HEK293 (cell line): Measurements from ENCODE around the gene TSR3.

Experiments
- CTCF ChIA-PET: fragments of 350-600 bp; formaldehyde crosslinking; extraction: SDS; loops from one replicate; lab custom pipeline; 2021; ENCODE audit warnings: antibody characterized with exemption; lab: Yijun Ruan, JAX
- POLR2A ChIA-PET: fragments of 300-600 bp; formaldehyde crosslinking; extraction: SDS; loops from one replicate; lab custom pipeline; 2020; ENCODE audit warnings: antibody characterized with exemption, inconsistent platforms; lab: Yijun Ruan, JAX
- H3K27ac ChIP-seq: fragments of 200-500 bp; sonication (Bioruptor generic); 2 replicates; pipeline ENCODE4 v1.5.1; 2014; ENCODE audit warnings: low read depth, low read length, control low read depth, inconsistent platforms; ENCODE audit errors: extremely low read depth
- H3K36me3 ChIP-seq, 2 experiments: fragments of 200-500 bp in 1 of 2; sonication (Bioruptor generic) in 1 of 2; 1 replicate in 1 of 2; 2 replicates in 1 of 2; pipeline ENCODE4 v1.5.1; 2014 to 2017; ENCODE audit warnings: inconsistent platforms in 2 of 2, low read length in 2 of 2; ENCODE audit not compliant: control insufficient read depth in 2 of 2, insufficient read depth in 1 of 2
- H3K4me1 ChIP-seq: fragments of 200-500 bp; sonication (Bioruptor generic); 2 replicates; pipeline ENCODE4 v1.5.1; 2014; ENCODE audit warnings: mild to moderate bottlenecking, low read length, inconsistent platforms; ENCODE audit not compliant: control insufficient read depth, insufficient read depth
- H3K4me3 ChIP-seq: 2 replicates; pipeline ENCODE4 v1.5.1; 2011; ENCODE audit warnings: low read depth, mild to moderate bottlenecking, control low read depth, low read length, moderate library complexity
- H3K9me3 ChIP-seq: fragments of 200-500 bp; sonication (Bioruptor generic); 2 replicates; pipeline ENCODE4 v1.5.1; 2014; ENCODE audit warnings: low read depth, low read length, inconsistent platforms; ENCODE audit not compliant: control insufficient read depth, insufficient read depth
- HOXC10 ChIP-seq: sonication (generic); formaldehyde crosslinking; IDR thresholded peaks from 2 replicates; pipeline ENCODE4 v1.8.1; 2023; ENCODE audit warnings: mild to moderate bottlenecking, missing genetic modification reagents
- KLF7 ChIP-seq: fragments of 450-650 bp; formaldehyde crosslinking; IDR thresholded peaks from 2 replicates; pipeline ENCODE4 v1.5.1; 2016; ENCODE audit warnings: missing biosample characterization, missing genetic modification characterization, borderline replicate concordance
- MZF1 ChIP-seq: fragments of 450-650 bp; formaldehyde crosslinking; IDR thresholded peaks from 2 replicates; pipeline ENCODE4 v1.5.1; 2017; ENCODE audit warnings: missing biosample characterization, missing genetic modification characterization, borderline replicate concordance
- YY1 ChIP-seq: fragments of 450-650 bp; formaldehyde crosslinking; IDR thresholded peaks from 2 replicates; pipeline ENCODE4 v1.5.1; 2018; ENCODE audit warnings: missing biosample characterization, missing genetic modification characterization
- ZNF202 ChIP-seq: fragments of 450-650 bp; formaldehyde crosslinking; IDR thresholded peaks from 2 replicates; pipeline ENCODE4 v1.5.1; 2016; ENCODE audit warnings: missing biosample characterization, missing genetic modification characterization, borderline replicate concordance
- ZNF221 ChIP-seq: fragments of 450-650 bp; formaldehyde crosslinking; IDR thresholded peaks from 2 replicates; pipeline ENCODE4 v1.5.1; 2017; ENCODE audit warnings: missing biosample characterization, missing genetic modification characterization, borderline replicate concordance
- ZNF23 ChIP-seq: fragments of 450-650 bp; formaldehyde crosslinking; IDR thresholded peaks from 2 replicates; pipeline ENCODE4 v1.5.1; 2016; ENCODE audit warnings: missing biosample characterization, missing genetic modification characterization, borderline replicate concordance
- ZNF280D ChIP-seq: fragments of 450-650 bp; formaldehyde crosslinking; IDR thresholded peaks from 2 replicates; pipeline ENCODE4 v1.5.1; 2016; ENCODE audit warnings: missing biosample characterization, missing genetic modification characterization
- ZNF311 ChIP-seq: fragments of 450-650 bp; formaldehyde crosslinking; IDR thresholded peaks from 2 replicates; pipeline ENCODE4 v1.5.1; 2017; ENCODE audit warnings: missing biosample characterization, missing genetic modification characterization, borderline replicate concordance
- ZNF354C ChIP-seq: fragments of 450-650 bp; formaldehyde crosslinking; IDR thresholded peaks from 2 replicates; pipeline ENCODE4 v1.5.1; 2016; ENCODE audit warnings: missing biosample characterization, missing genetic modification characterization, low read depth, borderline replicate concordance
- ZNF37A ChIP-seq: fragments of 450-650 bp; IDR thresholded peaks from 2 replicates; pipeline ENCODE4 v1.5.1; 2018; ENCODE audit warnings: missing biosample characterization, missing genetic modification characterization
- ZNF398 ChIP-seq: fragments of 450-650 bp; formaldehyde crosslinking; IDR thresholded peaks from 2 replicates; pipeline ENCODE4 v1.5.1; 2017; ENCODE audit warnings: missing biosample characterization, missing genetic modification characterization
- ZNF423 ChIP-seq: fragments of 450-650 bp; formaldehyde crosslinking; IDR thresholded peaks from 2 replicates; pipeline ENCODE4 v1.5.1; 2016; ENCODE audit warnings: missing biosample characterization, missing genetic modification characterization
- ZNF426 ChIP-seq: fragments of 450-650 bp; formaldehyde crosslinking; IDR thresholded peaks from 2 replicates; pipeline ENCODE4 v1.5.1; 2017; ENCODE audit warnings: missing biosample characterization, missing genetic modification characterization, mild to moderate bottlenecking, inconsistent platforms, moderate library complexity
- ZNF449 ChIP-seq: fragments of 450-650 bp; formaldehyde crosslinking; IDR thresholded peaks from 2 replicates; pipeline ENCODE4 v1.5.1; 2017; ENCODE audit warnings: missing biosample characterization, mild to moderate bottlenecking, missing genetic modification characterization, moderate library complexity
- ZNF501 ChIP-seq: fragments of 450-650 bp; formaldehyde crosslinking; IDR thresholded peaks from 2 replicates; pipeline ENCODE4 v1.5.1; 2016; ENCODE audit warnings: missing biosample characterization, missing genetic modification characterization
- ZNF544 ChIP-seq: fragments of 450-650 bp; formaldehyde crosslinking; IDR thresholded peaks from 2 replicates; pipeline ENCODE4 v1.5.0; 2017; ENCODE audit warnings: missing biosample characterization, missing genetic modification characterization
- ZNF560 ChIP-seq: fragments of 450-650 bp; formaldehyde crosslinking; IDR thresholded peaks from 2 replicates; pipeline ENCODE4 v1.5.1; 2017; ENCODE audit warnings: missing biosample characterization, missing genetic modification characterization, borderline replicate concordance
- ZNF629 ChIP-seq: fragments of 450-650 bp; formaldehyde crosslinking; IDR thresholded peaks from 2 replicates; pipeline ENCODE4 v1.5.1; 2017; ENCODE audit warnings: missing biosample characterization, missing genetic modification characterization
- ZNF645 ChIP-seq: fragments of 450-650 bp; formaldehyde crosslinking; IDR thresholded peaks from 2 replicates; pipeline ENCODE4; 2016; ENCODE audit warnings: missing biosample characterization, missing genetic modification characterization
- ZNF670 ChIP-seq: fragments of 450-650 bp; formaldehyde crosslinking; IDR thresholded peaks from 2 replicates; pipeline ENCODE4 v1.5.1; 2016; ENCODE audit warnings: missing biosample characterization, missing genetic modification characterization, low read depth
- ZNF776 ChIP-seq: fragments of 450-650 bp; formaldehyde crosslinking; IDR thresholded peaks from 2 replicates; pipeline ENCODE4 v1.5.0; 2017; ENCODE audit warnings: missing biosample characterization, missing genetic modification characterization, borderline replicate concordance
- ZNF843 ChIP-seq: fragments of 450-650 bp; formaldehyde crosslinking; IDR thresholded peaks from 2 replicates; pipeline ENCODE4 v1.5.1; 2016; ENCODE audit warnings: missing biosample characterization, missing genetic modification characterization
- TF ChIP-seq, protein P1 (sequence below): fragments of 450-650 bp; formaldehyde crosslinking; IDR thresholded peaks from 2 replicates; pipeline ENCODE4 v1.5.1; 2016; ENCODE audit warnings: missing biosample characterization, missing genetic modification characterization, low read depth

TSR3 gene

GRCh38 chr16:1397779-1398178, 46.1 kb upstream of the TSR3 start:
- Histone ChIP-seq H3K9me3 (no peaks in the 10 kb centered on the region), H3K27ac (no peak overlapping the region), H3K4me1 (no peaks in the 10 kb centered on the region), H3K4me3 (no peak overlapping the region), H3K36me3 (peaks cover 0 to 47% of the 10 kb centered on the region in 2 experiments; a peak in 2 of 3 replicates)
- ChIA-PET CTCF (no interaction called here), POLR2A (no interaction called here)
- TF ChIP-seq ZNF645 (tag by site-specific recombination) (no peak), ZNF544 (tag by site-specific recombination) (no peak), YY1 (no peak), HOXC10 (no peak), KLF7 (tag by site-specific recombination) (no peak), ZNF398 (no peak), ZNF423 (no peak), MZF1 (no peak), ZNF37A (tag by site-specific recombination) (no peak)
- TF ChIP-seq, protein P1, sequence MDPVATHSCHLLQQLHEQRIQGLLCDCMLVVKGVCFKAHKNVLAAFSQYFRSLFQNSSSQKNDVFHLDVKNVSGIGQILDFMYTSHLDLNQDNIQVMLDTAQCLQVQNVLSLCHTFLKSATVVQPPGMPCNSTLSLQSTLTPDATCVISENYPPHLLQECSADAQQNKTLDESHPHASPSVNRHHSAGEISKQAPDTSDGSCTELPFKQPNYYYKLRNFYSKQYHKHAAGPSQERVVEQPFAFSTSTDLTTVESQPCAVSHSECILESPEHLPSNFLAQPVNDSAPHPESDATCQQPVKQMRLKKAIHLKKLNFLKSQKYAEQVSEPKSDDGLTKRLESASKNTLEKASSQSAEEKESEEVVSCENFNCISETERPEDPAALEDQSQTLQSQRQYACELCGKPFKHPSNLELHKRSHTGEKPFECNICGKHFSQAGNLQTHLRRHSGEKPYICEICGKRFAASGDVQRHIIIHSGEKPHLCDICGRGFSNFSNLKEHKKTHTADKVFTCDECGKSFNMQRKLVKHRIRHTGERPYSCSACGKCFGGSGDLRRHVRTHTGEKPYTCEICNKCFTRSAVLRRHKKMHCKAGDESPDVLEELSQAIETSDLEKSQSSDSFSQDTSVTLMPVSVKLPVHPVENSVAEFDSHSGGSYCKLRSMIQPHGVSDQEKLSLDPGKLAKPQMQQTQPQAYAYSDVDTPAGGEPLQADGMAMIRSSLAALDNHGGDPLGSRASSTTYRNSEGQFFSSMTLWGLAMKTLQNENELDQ (tag by site-specific recombination): no peak

DNA sequence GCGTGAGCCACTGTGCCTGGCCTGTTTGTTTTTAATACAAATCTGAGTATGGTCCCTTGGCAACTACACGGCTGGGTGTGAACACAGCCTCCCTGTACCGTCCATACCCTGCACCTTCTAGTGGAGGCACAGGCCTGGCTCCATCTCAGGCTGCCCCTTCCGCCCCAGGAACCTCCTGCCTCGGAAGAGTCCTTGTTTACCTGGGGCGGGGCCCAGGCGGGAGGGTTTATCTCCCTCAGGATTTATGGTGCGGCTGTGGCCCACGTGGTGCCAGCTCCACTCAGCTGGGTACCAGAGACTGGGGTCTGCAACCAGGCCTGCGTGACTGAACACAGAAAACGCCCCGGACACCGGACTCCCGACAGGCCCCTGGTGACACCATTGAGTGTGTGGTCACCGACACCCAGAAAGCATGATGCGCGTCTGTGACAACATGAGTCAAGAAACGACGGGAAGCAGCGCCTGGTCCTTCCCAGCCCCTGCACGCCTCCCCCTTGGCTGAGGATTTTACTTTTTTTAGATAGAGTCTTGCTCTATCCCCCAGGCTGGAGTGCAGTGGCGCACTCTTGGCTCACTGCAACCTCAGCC, 43.9 kb upstream of the TSR3 start:
- ChIA-PET CTCF (interaction anchor here (0.6 to 1.0 kb wide), 2 partner anchors 15 to 17 kb away, joined by 3 read pairs; no protein-coding TSS in a partner anchor), POLR2A (interaction anchor here (0.6 to 0.7 kb wide), 2 partner anchors 24 to 33 kb away, joined by 3 to 6 read pairs; no protein-coding TSS in a partner anchor)
- Histone ChIP-seq H3K36me3 (peaks cover 0 to 44% of the 10 kb centered on the region in 2 experiments; a peak in 2 of 3 replicates), H3K4me1 (no peaks in the 10 kb centered on the region), H3K27ac (no peak overlapping the region), H3K4me3 (no peak overlapping the region), H3K9me3 (no peaks in the 10 kb centered on the region)
- TF ChIP-seq ZNF23 (tag by site-specific recombination) (no peak), ZNF311 (tag by site-specific recombination) (no peak), ZNF670 (tag by site-specific recombination) (no peak), ZNF843 (tag by site-specific recombination) (no peak), ZNF280D (tag by site-specific recombination) (no peak), ZNF776 (no peak), ZNF629 (tag by site-specific recombination) (no peak), ZNF221 (tag by site-specific recombination) (no peak), ZNF501 (tag by site-specific recombination) (no peak), ZNF449 (tag by site-specific recombination) (no peak), ZNF202 (tag by site-specific recombination) (no peak), ZNF354C (tag by site-specific recombination) (no peak), ZNF560 (no peak), ZNF426 (tag by site-specific recombination) (no peak)
